KG1 (cell line): ENCODE data around the gene ZSCAN5A.
A peak's percentile ranks its signal among the peaks of the same experiment; 100 is the strongest.
"Not testable (repeated sequence)": the region's sequence is repeated elsewhere in the genome, so short reads cannot be mapped to it uniquely, and the experiment has no call there.

Experiments
- DNase-seq: peaks from one replicate; lab custom pipeline; 2025; lab: John Stamatoyannopoulos, UW

Gene ZSCAN5A

DNA sequence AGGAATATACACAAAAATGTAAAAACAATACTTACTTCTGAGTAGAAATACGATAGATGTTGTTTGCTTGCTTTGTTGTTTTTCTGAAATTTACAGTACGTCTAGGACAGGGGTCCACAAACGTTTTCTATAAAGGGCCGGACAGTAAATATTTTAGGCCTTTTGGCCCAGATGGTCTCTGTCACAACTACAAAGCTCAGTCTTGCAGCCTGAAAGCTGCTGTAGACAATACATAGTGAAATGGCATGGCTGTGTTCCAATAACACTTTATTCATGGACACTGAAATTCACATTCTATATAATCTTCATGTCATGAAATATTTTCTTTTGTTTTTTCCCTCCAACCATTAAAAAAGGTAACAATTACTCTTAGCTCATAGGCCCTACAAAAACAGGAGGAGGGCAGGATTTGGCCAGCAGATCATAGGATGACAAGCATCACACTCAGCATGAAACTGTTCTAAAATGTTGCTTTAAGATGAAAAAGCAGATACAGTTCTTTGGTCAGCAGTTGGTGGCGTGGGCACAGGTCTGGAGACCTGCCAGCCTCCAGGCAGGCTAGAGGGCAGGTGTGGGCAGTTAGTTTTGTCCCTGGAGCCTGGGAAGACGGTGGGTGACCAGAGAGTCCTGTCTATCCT lies 42.4 kb downstream of the ZSCAN5A start, which contains the start of gene EDDM13:
EDDM13 (plus strand) TSS at position 588 of the 638 bp plus-strand sequence. CDS start 87 bp downstream, outside the sequence.
- no peak for DNase-seq

DNA sequence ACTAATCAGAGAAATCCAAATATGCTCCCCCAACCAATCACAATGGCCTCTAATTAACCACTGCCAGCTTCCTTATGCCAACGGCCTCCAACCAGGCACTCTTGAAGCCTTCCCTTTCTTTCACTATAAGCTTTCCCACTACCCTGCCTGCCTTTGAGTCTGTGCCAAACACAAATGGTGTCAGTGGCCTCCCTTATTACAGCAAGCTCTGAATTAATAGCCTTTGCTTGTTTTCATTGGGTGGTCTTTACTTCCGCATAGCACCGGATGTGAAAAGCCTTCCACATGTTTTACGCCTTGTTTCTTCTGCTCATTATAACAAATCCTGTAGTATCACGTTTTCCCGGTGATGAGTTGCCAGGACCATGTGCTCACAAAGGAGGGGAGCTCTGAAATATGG lies 43.5 kb downstream of the ZSCAN5A start:
- DNase-seq = no peak

GRCh38 chr19:56270676-56271075 lies 44.0 kb downstream of the ZSCAN5A start:
- DNase-seq = no peak

DNA sequence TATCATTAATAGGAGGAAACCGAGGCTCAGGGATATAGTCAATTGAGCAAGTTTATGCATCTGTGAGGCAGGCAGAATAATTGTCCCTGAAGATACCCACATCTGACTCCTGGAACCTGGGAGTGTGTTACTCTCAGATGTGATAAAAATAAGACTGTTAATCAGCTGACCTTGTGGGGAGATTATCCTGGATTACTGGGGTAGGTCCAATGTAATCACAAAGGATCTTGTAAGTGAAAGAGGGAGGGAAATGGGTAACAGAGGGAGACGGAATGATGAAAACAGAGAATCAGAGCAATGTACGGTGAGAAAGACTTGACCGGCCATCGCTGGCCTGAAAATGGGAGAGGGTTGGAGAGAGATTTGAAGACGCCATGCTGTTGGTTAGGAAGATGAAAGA lies 45.3 kb downstream of the ZSCAN5A start:
- DNase-seq = no peak

DNA sequence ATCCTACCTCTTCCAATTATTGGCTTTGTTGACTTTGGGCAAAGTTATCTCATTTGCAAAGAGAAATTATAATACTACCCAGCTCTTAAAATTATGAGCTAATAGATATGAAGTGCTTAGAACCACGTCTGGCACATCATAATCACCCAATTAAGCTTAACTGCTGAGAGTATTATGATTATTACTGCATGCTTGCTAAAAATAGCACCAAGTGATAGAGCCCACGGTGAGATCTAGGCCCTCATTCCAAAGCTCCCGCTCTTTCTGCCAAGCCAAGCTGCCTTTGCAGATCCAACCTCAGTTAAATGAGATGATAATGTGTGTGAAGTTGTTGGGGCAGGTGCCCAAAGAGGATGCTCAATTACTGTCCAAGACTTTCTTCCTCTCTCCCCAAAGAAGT lies 48.6 kb downstream of the ZSCAN5A start:
- no peak for DNase-seq

- DNase-seq = no peak
These were observed 51.3 kb downstream of the ZSCAN5A start for GRCh38 chr19:56263319-56263718.

- not testable (repeated sequence) for DNase-seq
These were observed 52.7 kb downstream of the ZSCAN5A start for GRCh38 chr19:56261932-56262331.

GRCh38 chr19:56261145-56261544 lies 53.5 kb downstream of the ZSCAN5A start:
- DNase-seq = no peak

- DNase-seq = no peak
These were observed 56.4 kb downstream of the ZSCAN5A start for GRCh38 chr19:56258272-56258671.

DNA sequence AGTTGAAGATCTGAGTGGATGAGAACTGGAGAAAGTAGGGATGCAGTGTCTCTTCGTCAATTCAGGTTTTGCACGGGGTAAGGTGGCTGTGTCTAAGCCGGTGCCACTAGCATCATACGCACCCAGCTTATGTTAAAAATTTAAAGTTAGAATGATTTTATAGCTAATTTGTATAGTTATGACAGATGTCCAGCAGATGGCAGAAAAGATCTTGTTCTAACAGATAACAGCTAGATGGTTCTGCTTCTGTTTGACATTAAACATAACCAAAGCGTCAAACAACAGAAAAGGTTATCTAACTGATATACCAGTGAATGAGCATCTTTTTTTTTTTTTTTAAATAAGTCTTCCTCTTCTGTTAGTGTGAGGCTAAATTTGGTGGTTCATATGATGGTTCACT lies 60.9 kb downstream of the ZSCAN5A start:
- DNase-seq = peak; percentile 61

DNA sequence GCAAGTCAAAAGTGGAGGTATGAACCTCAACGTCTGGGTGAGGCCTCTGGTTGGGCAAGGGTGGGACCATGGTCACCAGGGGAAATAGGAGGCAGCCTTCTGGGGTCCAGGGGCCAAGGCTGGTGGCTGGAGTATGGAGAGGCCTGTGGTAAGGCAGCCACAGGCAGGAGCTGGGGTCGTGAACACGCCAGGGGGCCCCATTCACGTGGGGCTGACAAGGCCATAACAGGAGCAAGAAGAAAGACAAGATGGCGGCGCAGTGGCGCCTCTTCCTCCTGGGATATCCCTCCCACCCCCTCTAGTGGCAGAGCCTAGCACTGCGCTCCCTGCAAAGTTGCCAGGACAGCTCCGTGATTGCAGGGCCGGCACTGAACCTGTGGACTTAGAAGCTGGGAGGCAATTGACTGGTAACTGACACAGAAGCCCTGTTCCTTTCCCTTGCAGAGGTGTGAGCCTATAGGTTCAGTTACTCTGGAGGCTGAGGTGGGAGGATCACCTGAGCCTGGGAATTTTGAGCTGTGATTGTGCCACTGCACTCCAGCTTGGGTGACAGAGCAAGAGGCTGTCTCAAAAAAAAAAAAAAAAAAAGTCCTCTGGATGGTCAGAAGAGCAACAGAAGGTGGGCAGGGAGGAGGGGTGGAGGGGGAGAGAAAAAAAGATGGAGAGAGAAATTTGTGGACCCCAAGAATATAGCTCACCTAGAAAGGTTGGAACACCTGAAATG lies 61.8 kb downstream of the ZSCAN5A start:
- peak; percentile 35 for DNase-seq

GRCh38 chr19:56248736-56249338 lies 65.8 kb downstream of the ZSCAN5A start:
- DNase-seq = not testable (repeated sequence)

GRCh38 chr19:56245764-56246163 lies 68.9 kb downstream of the ZSCAN5A start:
- DNase-seq = not testable (repeated sequence)

GRCh38 chr19:56245121-56245740 lies 69.4 kb downstream of the ZSCAN5A start:
- DNase-seq = no peak

DNA sequence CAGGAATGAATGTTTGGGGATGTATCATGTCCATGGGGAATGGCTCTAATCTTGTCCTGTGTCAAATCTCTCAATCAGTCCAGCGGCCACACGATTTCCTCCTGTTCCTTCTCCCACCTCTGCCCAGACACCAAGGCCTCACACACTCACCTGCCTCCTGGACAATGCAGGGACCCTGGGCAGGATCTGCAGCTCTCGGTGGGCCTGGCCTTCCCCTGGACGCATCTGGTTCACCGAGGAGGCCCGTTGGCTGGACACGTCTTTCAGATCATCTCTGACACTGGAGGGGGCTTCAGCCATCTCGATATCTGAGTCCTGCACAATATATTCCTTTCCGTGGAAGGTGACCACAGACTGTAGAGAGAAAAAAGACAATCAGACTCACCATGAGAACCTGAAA lies 91.2 kb downstream of the ZSCAN5A start:
- DNase-seq = no peak

- DNase-seq = no peak
These were observed 91.7 kb downstream of the ZSCAN5A start for GRCh38 chr19:56222901-56223300.

DNA sequence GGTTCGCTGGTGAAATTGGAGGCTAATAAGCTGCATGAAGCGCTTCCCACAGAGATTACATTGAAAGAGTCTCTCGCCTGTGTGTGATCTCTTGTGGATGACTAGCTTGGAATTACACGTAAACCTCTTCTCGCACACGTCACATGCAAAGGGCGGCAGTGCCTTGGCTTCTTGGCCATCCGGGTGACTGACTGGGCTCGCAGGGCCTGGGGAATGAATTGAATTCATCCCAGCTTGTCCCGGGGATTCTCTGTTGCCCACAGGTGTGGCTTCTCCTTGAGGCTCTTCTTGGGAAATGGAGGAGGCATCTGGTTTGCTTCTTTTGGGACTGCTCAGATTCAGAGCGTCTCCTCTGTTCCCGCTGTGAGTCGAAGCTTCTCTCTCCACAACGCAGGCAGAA lies 92.8 kb downstream of the ZSCAN5A start:
- no peak for DNase-seq

GRCh38 chr19:56221442-56221841 lies 93.2 kb downstream of the ZSCAN5A start:
- DNase-seq = not testable (repeated sequence)

GRCh38 chr19:56218961-56219360 lies 95.7 kb downstream of the ZSCAN5A start:
- no peak for DNase-seq

DNA sequence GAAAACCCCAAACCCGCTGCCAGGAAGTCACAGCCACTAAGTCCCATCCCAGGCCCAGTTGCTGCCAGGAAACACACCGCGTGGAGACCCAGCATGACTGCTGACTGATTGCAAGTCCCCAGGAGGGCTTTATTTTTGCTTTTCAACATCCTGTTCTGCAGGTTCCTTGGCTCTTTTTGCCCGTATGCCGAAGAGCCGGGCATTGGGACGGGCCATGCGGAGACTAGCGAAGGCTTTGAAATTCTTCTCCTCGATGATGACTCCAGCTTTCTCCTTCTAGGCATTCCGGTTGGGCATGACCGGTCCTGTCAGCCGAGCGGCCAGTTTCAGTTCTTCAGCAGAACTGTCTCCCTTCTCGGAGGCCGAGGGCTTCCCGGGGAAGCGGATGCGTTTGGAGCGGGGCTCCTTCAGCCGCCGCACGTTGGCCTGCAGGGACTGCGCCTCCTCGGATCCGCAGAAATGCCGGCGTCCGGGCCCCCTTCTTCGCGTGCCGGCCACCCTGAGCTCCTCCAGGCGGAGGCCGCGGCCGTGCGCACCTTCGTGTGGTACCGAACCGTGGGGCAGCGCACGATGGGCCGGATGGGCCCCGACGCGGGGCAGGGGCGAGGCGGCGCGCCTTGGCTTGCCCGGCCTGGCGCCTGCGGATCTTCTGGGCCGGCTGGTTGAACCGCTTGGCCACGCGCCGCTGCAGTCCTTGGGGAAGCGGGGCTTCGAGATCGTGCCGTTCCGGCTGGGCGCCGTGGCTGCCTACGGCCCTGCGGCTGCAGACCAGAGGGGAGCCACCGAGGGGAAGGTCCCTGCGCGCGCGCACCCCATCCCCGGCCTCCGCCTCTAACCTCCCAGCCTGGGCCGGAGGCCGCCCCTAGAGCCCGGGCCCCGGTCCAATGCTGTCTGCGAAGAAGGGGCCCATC lies 97.3 kb downstream of the ZSCAN5A start:
- no peak for DNase-seq

- DNase-seq = no peak
These were observed 102.9 kb downstream of the ZSCAN5A start for GRCh38 chr19:56211718-56212117.

- DNase-seq = not testable (repeated sequence)
These were observed 104.6 kb downstream of the ZSCAN5A start for GRCh38 chr19:56210036-56210435.
